ENCODE data around the gene CASK. TPM values are rescaled to one million over a fixed set of nuclear protein-coding genes. Genes with fewer than 3 reads are reported as not detected.

The CASK gene
- total RNA-seq, 1 donor, result 26.6 TPM

GRCh38 chrX:41885724-41886123 is 37.6 kb downstream of the CASK start:
- no peak overlapping the region for H3K4me3 ChIP-seq (ENCODE audit: low read length)
- H3K27me3 ChIP-seq (ENCODE audit: insufficient read depth, low read length), result no peaks in the 10 kb centered on the region
- no peaks in the 10 kb centered on the region for H3K9me3 ChIP-seq (ENCODE audit: low read depth, low read length)
- H3K4me1 ChIP-seq (ENCODE audit: insufficient read depth, low read length), result no peaks in the 10 kb centered on the region

DNA sequence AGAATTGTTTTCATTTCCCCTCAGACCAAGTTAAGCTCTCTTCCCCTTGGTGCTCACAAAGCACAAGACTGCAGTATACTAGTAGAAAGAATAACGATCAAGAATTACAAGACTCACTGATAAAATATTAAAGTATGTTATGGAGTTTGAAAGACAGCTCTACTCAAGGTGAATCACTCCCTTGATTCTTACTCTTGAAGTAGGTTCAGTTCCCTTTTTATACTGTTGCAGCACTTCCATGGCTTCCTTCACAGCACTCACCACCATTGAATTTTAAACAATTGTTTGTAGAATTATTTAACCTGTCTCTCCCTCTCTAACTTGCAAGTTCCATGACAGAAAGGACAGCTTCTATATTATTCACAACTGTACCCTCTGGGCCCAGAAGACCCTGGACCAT is 42.2 kb downstream of the CASK start:
- Histone ChIP-seq H3K4me1 (ENCODE audit: insufficient read depth, low read length) (peaks cover 7% of the 10 kb centered on the region), H3K4me3 (ENCODE audit: low read length) (no peak overlapping the region), H3K27me3 (ENCODE audit: insufficient read depth, low read length) (no peaks in the 10 kb centered on the region), H3K9me3 (ENCODE audit: low read depth, low read length) (no peaks in the 10 kb centered on the region)

GRCh38 chrX:41877167-41877566 is 46.2 kb downstream of the CASK start:
- H3K27me3 ChIP-seq (ENCODE audit: insufficient read depth, low read length), result no peaks in the 10 kb centered on the region
- no peaks in the 10 kb centered on the region for H3K9me3 ChIP-seq (ENCODE audit: low read depth, low read length)
- H3K4me1 ChIP-seq (ENCODE audit: insufficient read depth, low read length), result peaks cover 7% of the 10 kb centered on the region
- H3K4me3 ChIP-seq (ENCODE audit: low read length), result no peak overlapping the region

DNA sequence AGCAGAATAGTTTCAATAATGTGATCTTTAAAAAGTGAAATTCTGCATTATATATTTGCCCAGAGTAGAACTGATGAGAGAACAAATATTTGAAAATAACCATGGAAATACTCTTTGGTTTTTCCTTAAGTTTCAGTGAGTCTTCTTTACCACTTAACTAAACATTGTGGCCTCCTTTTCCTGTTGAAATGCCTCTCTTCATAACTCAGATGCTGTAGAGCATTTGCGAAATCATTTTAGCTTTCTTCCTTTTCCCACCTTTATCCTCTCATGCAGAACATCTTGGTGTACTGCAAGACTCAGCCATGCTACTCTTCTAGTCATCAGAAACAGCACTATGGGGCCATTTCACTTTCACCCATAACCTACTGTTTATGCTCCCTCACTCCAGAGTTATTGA is 48.2 kb downstream of the CASK start:
- peaks cover 10% of the 10 kb centered on the region for H3K4me1 ChIP-seq (ENCODE audit: insufficient read depth, low read length)
- H3K27me3 ChIP-seq (ENCODE audit: insufficient read depth, low read length), result no peaks in the 10 kb centered on the region
- H3K9me3 ChIP-seq (ENCODE audit: low read depth, low read length), result no peaks in the 10 kb centered on the region
- H3K4me3 ChIP-seq (ENCODE audit: low read length), result no peak overlapping the region

DNA sequence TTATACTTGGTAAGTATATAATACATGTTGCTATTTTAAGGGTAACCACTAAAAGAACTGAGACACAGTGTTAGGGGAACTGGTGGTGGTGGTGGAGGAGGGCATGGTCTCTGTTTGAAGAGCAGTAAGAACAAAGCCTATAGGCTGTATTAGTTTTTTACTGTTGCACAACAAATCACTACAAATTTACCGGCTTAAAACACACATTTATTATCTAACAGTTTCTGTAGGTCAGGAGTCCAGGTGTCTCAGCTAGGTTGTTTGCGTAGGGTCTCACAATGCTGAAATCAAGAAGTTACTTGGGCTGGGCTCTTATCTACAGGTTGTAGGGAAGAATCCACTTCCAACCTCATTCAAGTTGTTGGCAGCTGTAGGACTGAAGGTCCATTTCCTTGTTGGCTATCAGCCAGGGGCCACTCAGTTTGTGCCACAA is 52.6 kb downstream of the CASK start:
- Histone ChIP-seq H3K4me1 (ENCODE audit: insufficient read depth, low read length) (peaks cover 4% of the 10 kb centered on the region), H3K9me3 (ENCODE audit: low read depth, low read length) (no peaks in the 10 kb centered on the region), H3K4me3 (ENCODE audit: low read length) (no peak overlapping the region), H3K27me3 (ENCODE audit: insufficient read depth, low read length) (no peaks in the 10 kb centered on the region)

DNA sequence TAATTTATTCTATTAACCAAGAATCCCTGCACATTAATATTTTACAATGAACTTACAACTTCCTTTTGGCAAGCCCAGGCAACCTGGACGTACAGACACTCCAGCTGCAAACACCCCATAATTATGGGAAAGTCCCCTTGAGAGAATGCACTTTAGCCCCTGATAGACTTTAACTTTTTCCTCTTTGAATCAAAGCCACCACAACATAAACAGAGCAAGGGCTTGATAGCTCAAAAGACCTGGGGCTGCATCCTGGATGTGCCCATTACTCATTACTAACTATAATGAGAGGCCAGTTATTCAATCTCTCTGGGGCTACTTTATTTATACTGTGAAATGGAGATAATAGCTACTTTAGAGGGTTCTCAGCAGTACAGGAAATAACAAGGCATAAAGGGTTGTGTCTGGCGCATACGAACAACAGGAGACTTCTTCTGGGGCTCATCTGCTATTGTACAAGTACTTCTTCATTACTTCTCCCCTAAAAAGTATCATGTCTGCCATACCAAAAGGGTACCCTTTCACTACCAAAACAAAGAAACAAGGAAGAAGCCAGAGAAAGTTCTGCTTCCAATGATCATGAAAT is 54.9 kb downstream of the CASK start:
- H3K27me3 ChIP-seq (ENCODE audit: insufficient read depth, low read length), result no peaks in the 10 kb centered on the region
- peaks cover 4% of the 10 kb centered on the region for H3K4me1 ChIP-seq (ENCODE audit: insufficient read depth, low read length)
- H3K9me3 ChIP-seq (ENCODE audit: low read depth, low read length), result no peaks in the 10 kb centered on the region
- no peak overlapping the region for H3K4me3 ChIP-seq (ENCODE audit: low read length)

DNA sequence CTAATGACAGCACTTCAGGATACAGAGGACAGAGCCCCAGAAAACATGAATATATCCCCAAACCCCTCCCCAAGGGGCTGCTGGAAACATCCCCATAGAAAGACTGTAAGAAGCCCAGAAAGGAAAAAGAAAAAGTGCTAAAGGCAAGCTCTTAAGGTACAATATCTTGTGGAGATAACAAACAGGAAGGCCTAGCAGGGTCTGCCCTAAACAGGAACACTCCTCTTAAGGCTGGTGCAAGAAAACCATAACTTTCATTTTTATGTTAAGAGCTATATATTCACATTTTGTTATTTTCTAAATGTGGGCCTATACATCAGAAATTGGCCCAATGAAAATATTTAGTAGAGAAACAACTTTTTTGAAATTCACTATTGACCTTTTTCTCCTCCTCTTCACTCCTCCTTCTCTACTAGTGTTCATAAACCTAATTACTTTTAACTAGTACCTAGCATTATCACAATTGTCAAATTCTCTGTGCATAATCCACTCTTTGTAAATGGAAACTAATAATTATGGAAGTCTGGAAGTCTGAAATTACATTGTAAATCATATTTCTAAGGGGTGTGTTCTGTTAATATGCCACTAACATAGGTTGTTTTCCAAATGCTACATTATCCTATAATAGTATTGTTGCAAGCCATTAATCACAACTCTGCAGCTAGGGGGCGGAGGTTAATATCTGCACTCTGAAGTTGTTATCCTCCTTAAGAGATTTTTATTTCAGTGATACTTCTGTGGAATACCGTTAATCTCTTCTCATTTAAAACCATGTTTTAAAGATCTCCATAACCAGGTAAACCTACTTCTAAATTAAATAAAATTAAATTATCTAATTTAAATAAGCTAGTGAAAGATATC is 59.8 kb downstream of the CASK start:
- Histone ChIP-seq H3K4me1 (ENCODE audit: insufficient read depth, low read length) (no peaks in the 10 kb centered on the region), H3K4me3 (ENCODE audit: low read length) (no peak overlapping the region), H3K9me3 (ENCODE audit: low read depth, low read length) (no peaks in the 10 kb centered on the region), H3K27me3 (ENCODE audit: insufficient read depth, low read length) (no peaks in the 10 kb centered on the region)

GRCh38 chrX:41862562-41863184 is 60.7 kb downstream of the CASK start:
- Histone ChIP-seq H3K9me3 (ENCODE audit: low read depth, low read length) (no peaks in the 10 kb centered on the region), H3K4me1 (ENCODE audit: insufficient read depth, low read length) (no peaks in the 10 kb centered on the region), H3K4me3 (ENCODE audit: low read length) (no peak overlapping the region), H3K27me3 (ENCODE audit: insufficient read depth, low read length) (no peaks in the 10 kb centered on the region)

DNA sequence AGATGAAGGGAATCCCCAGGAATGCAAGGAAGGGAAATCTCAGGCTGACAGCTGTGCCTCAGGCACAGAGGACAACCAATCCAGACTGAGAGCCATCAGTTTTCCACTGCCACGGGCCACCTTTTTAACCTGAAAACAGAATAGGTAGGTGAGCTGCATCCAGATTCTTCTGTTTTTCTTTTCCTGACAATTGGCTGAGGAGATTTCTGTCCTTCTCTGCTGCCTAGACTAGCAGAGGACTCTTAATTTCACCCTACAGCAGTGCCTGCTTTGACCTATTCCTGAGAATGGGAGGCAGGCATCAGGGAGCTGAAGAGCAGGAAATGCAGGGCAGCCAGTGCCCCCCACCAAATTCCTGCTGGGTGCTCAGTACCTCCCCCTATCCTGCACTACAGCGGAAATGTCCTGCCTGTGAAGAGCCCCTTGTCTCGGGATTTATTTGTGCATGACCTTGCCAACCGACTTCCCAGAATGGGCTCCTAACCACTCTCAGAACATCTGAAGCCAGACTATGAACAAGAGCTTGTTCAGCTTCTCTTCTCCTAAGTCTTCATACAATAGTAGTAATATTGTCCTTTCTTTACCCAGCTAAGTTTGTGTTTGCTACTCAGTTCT is 65.1 kb downstream of the CASK start:
- Histone ChIP-seq H3K27me3 (ENCODE audit: insufficient read depth, low read length) (no peaks in the 10 kb centered on the region), H3K4me3 (ENCODE audit: low read length) (no peak overlapping the region), H3K4me1 (ENCODE audit: insufficient read depth, low read length) (no peaks in the 10 kb centered on the region), H3K9me3 (ENCODE audit: low read depth, low read length) (no peaks in the 10 kb centered on the region)

DNA sequence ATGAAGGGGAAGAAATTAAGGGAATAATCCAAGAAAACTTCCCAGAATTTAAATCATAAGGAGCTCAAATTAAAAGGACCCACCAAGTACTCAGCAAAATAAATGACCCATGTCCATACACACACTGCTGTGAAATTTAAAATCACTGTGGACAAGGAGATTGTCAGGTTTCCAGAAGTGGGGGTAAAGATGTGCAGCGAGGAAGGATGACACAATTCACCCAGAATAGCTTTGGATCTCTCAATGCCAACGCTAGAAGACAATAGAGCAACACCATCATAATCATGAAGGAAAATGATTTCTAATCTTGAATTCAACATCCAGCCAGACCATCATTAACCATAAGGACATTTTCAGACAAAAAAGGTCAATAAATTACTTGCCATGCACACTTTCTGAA is 65.7 kb downstream of the CASK start:
- no peaks in the 10 kb centered on the region for H3K9me3 ChIP-seq (ENCODE audit: low read depth, low read length)
- no peaks in the 10 kb centered on the region for H3K4me1 ChIP-seq (ENCODE audit: insufficient read depth, low read length)
- H3K27me3 ChIP-seq (ENCODE audit: insufficient read depth, low read length), result no peaks in the 10 kb centered on the region
- no peak overlapping the region for H3K4me3 ChIP-seq (ENCODE audit: low read length)

DNA sequence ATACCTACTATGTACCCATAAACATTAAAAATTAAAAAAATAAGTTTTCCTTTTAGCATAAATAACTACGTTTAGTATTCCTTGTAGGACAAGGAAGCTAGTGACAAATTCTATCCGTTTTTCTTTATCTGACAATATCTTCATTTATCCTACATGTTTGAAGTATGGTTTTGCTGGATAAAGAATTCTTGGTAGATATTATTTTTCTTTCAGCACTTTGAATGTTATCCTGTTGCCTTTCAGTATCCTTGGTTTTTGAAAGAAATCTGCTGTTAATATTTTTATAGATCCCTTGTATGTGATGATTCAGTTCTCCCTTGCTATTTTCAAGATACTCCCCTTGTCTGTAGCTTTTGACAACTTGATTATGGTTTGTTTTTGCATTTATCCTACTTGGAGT is 76.6 kb downstream of the CASK start:
- H3K27me3 ChIP-seq (ENCODE audit: insufficient read depth, low read length), result no peaks in the 10 kb centered on the region
- H3K9me3 ChIP-seq (ENCODE audit: low read depth, low read length), result peaks cover 48% of the 10 kb centered on the region
- no peak overlapping the region for H3K4me3 ChIP-seq (ENCODE audit: low read length)
- H3K4me1 ChIP-seq (ENCODE audit: insufficient read depth, low read length), result no peaks in the 10 kb centered on the region

DNA sequence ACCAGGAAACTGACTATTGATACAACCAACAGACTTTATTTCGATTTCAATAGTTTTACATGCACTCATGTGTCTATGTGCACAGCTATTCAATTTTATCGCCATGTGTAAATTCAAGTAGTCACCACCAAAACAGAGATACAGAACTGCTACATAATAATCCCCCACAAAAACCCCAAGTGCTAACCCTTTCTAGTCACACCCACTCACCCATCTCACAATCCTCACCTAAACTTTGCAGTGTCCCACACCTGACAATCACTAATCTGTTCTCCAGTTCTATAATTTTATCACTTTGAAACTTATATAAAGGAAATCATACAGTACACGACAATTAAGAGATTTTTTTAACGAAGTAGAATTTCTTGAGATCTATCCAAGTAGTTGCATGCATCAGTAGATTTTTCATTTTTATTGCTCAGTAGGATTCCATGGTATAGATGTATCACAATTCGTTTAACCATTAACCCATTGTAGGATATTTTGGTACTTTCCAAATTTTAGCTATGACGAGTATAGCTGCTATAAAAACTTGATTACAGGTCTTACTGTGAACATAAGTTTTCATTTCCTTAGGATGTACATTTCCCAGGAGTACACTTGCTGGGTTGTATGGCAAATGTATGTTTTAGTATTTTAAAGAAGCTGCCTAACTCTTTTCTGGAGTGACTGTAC is 85.9 kb downstream of the CASK start:
- no peaks in the 10 kb centered on the region for H3K9me3 ChIP-seq (ENCODE audit: low read depth, low read length)
- no peaks in the 10 kb centered on the region for H3K27me3 ChIP-seq (ENCODE audit: insufficient read depth, low read length)
- no peaks in the 10 kb centered on the region for H3K4me1 ChIP-seq (ENCODE audit: insufficient read depth, low read length)
- no peak overlapping the region for H3K4me3 ChIP-seq (ENCODE audit: low read length)

- Histone ChIP-seq H3K27me3 (ENCODE audit: insufficient read depth, low read length) (no peaks in the 10 kb centered on the region), H3K4me1 (ENCODE audit: insufficient read depth, low read length) (no peaks in the 10 kb centered on the region), H3K9me3 (ENCODE audit: low read depth, low read length) (no peaks in the 10 kb centered on the region), H3K4me3 (ENCODE audit: low read length) (no peak overlapping the region)
These were observed 94.5 kb downstream of the CASK start for GRCh38 chrX:41828826-41829225.

GRCh38 chrX:41827886-41828285 is 95.5 kb downstream of the CASK start:
- Histone ChIP-seq H3K4me1 (ENCODE audit: insufficient read depth, low read length) (no peaks in the 10 kb centered on the region), H3K9me3 (ENCODE audit: low read depth, low read length) (no peaks in the 10 kb centered on the region), H3K4me3 (ENCODE audit: low read length) (no peak overlapping the region), H3K27me3 (ENCODE audit: insufficient read depth, low read length) (no peaks in the 10 kb centered on the region)

DNA sequence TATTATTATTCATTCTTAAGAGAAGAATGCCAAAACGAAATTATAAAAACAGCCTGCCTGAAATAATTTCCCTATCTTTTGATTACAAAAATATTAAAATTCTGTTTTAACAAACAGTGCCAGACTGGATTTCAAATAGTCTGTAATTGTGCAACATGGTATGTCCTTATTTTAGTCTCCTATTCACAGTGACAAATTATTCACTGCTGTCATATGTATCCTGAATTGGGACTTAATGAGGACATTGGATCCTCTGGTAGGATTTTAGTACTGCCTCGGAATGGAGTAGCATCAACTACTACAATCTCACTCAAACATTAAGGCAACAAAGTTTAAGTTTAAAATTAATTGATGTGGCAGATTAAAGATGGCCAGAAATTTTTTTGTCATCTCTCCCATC is 97.6 kb downstream of the CASK start:
- Histone ChIP-seq H3K27me3 (ENCODE audit: insufficient read depth, low read length) (no peaks in the 10 kb centered on the region), H3K9me3 (ENCODE audit: low read depth, low read length) (no peaks in the 10 kb centered on the region), H3K4me3 (ENCODE audit: low read length) (no peak overlapping the region), H3K4me1 (ENCODE audit: insufficient read depth, low read length) (no peaks in the 10 kb centered on the region)

Measured in mononuclear cell (primary cell).